Keratinocyte (primary cell): ENCODE data around the gene VTI1A. TPM values are rescaled to one million over a fixed set of nuclear protein-coding genes. Genes with fewer than 3 reads are reported as not detected.

Experiments
- DNase-seq: peaks from one replicate; pipeline ENCODE4 v3.0.0-alpha.2; 2011; ENCODE audit warnings: low read depth, missing footprints, low spot score
- FAIRE-seq: peaks from 2 replicates; lab custom pipeline; 2011; peaks lifted over from hg19 to GRCh38; lab: Jason Lieb, UNC
- H2AFZ ChIP-seq: 2 replicates; pipeline ENCODE4 v1.6.0; 2012; ENCODE audit warnings: low read length, control low read depth, inconsistent platforms; ENCODE audit not compliant: control insufficient read depth
- H3K27ac ChIP-seq: 2 replicates; pipeline ENCODE4 v1.5.1; 2011; ENCODE audit warnings: low read length; ENCODE audit not compliant: control insufficient read depth, insufficient read depth
- H3K27me3 ChIP-seq: 3 replicates; pipeline ENCODE4 v1.6.0; 2011; ENCODE audit warnings: low read length; ENCODE audit not compliant: control insufficient read depth, insufficient read depth; ENCODE audit errors: extremely low read depth
- H3K36me3 ChIP-seq, 2 experiments: 2 replicates in 1 of 2; 3 replicates in 1 of 2; pipeline ENCODE4 v1.5.1; 2011; ENCODE audit warnings: low read length in 2 of 2, mild to moderate bottlenecking in 1 of 2; ENCODE audit not compliant: control insufficient read depth in 2 of 2, insufficient read depth in 2 of 2; ENCODE audit errors: extremely low read depth in 1 of 2
- H3K4me1 ChIP-seq: 3 replicates; pipeline ENCODE4 v1.5.1; 2011; ENCODE audit warnings: low read length; ENCODE audit not compliant: control insufficient read depth, insufficient read depth; ENCODE audit errors: extremely low read depth
- H3K4me2 ChIP-seq: 3 replicates; pipeline ENCODE4 v1.6.0; 2011; ENCODE audit warnings: low read depth, low read length; ENCODE audit not compliant: control insufficient read depth, insufficient read depth; ENCODE audit errors: extremely low read depth
- H3K4me3 ChIP-seq, 3 experiments: fragments of 200-600 bp in 1 of 3; sonication (generic) in 1 of 3; 2 replicates in 2 of 3; 3 replicates in 1 of 3; pipeline ENCODE4 v1.5.1; 2011 to 2016; ENCODE audit warnings: low read length in 3 of 3, mild to moderate bottlenecking in 3 of 3, control low read depth in 2 of 3, inconsistent platforms in 1 of 3, low read depth in 1 of 3, mixed read lengths in 1 of 3, mixed run types in 1 of 3, moderate library complexity in 1 of 3; ENCODE audit not compliant: control insufficient read depth in 2 of 3, insufficient read depth in 2 of 3; ENCODE audit errors: extremely low read depth in 1 of 3
- H3K79me2 ChIP-seq: 2 replicates; pipeline ENCODE4 v1.6.0; 2012; ENCODE audit warnings: low read length; ENCODE audit not compliant: control insufficient read depth, insufficient read depth
- H3K9ac ChIP-seq: 3 replicates; pipeline ENCODE4 v1.6.0; 2011; ENCODE audit warnings: low read length; ENCODE audit not compliant: control insufficient read depth, insufficient read depth; ENCODE audit errors: extremely low read depth
- H3K9me1 ChIP-seq: 3 replicates; pipeline ENCODE4 v1.6.0; 2011; ENCODE audit warnings: low read length; ENCODE audit not compliant: control insufficient read depth, insufficient read depth; ENCODE audit errors: extremely low read depth
- H3K9me3 ChIP-seq: 2 replicates; pipeline ENCODE4 v1.5.1; 2012; ENCODE audit warnings: low read depth, low read length; ENCODE audit not compliant: control insufficient read depth
- H4K20me1 ChIP-seq: 3 replicates; pipeline ENCODE4 v1.6.0; 2011; ENCODE audit warnings: low read length; ENCODE audit not compliant: control insufficient read depth, insufficient read depth; ENCODE audit errors: extremely low read depth
- EZH2 ChIP-seq: IDR thresholded peaks from one replicate; pipeline ENCODE4 v1.6.1; 2012; ENCODE audit warnings: inconsistent platforms, mild to moderate bottlenecking, low read length, moderate library complexity
- dilution Hi-C: fragments of 300-500 bp; cut with MboI; formaldehyde crosslinking; loops from one replicate; pipeline ENCODE4 v1.7.0; 2020; ENCODE audit warnings: low sequenced_read_pairs; ENCODE audit not compliant: extremely low pct_ligation_motif_present
- polyA plus RNA-seq, 5 experiments: library from polyadenylated mRNA; depleted of rRNA in 3 of 5; stranded (reverse) in 3 of 5; stranded (forward) in 1 of 5; unstranded in 1 of 5; fragments of >200 nt; gene quantifications; 1 replicate in 1 of 5; 2 replicates in 3 of 5; 3 replicates in 1 of 5; pipeline versions ENCODE4 v1.2.1 to v1.2.3, GENCODE V29; 2011 to 2012; ENCODE audit warnings: missing spikeins in 2 of 5, low read depth in 1 of 5, low replicate concordance in 1 of 5
- TF ChIP-seq, protein P1 (sequence below), 3 experiments: IDR thresholded peaks in 1 of 3; conservative IDR thresholded peaks in 1 of 3; optimal IDR thresholded peaks in 1 of 3; 2 replicates in 2 of 3; 3 replicates in 1 of 3; pipeline versions ENCODE3 to v1.5.1; 2011; ENCODE audit warnings: low read length in 3 of 3, mild to moderate bottlenecking in 3 of 3, moderate library complexity in 2 of 3, control low read depth in 1 of 3, inconsistent platforms in 1 of 3; ENCODE audit not compliant: insufficient read depth in 2 of 3; ENCODE audit errors: extremely low read depth in 1 of 3

The VTI1A gene
- polyA plus RNA-seq, 1 donor (not counting 4 experiments of a cell fraction or from before 2014, with no cell fraction given): 18.5 TPM

DNA sequence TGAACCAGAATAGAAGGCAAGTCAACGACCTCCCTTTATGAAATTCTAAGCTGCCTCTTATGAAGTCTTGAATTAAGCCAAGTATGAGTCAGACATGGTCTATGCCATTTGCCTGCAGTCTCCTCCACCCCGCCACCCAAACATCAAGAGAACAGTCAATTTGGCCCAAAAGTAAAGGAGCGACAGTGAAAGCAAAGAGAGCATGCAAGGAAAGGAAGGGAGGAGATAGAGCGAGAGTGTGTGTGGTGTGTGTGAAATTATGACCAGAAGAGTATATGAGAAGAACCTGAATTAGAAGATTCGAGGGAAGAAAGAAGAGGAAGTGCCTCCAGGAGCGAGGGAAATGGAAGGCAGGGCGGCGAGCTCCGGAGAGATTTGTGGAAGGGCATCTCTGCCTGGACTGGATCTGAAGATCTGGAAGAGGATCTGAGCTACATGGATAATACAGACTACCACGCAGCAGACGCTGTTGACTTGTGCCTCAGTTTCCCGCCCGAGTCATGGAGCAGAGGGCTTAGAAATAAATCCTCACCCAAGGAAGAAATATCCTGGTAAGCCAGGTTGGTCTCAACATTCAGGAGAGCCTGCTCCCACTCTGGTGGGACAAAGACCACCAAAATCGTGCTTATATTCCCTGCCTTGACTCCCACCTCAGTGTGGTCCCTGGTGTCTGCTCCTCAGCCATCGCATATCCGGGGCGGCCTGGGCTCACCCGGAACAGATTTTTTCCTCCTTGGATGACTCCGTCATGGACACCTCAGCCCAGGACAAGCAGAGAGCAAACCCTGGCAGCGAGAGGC, 760 bp upstream of the VTI1A start:
- Histone ChIP-seq H3K4me3 (peak overlapping the region; percentile 86 to 99 (median 98)), H3K9me1 (no peaks in the 10 kb centered on the region), H4K20me1 (no peaks in the 10 kb centered on the region), H3K4me2 (peak overlapping the region; percentile 95), H3K36me3 (peaks cover 0 to 2% of the 10 kb centered on the region in 2 experiments), H2AFZ (peak overlapping the region; percentile 93), H3K9me3 (no peaks in the 10 kb centered on the region), H3K4me1 (peaks cover 17% of the 10 kb centered on the region), H3K9ac (peak overlapping the region; percentile 97), H3K79me2 (peaks cover 59% of the 10 kb centered on the region), H3K27ac (peak overlapping the region; percentile 90), H3K27me3 (no peaks in the 10 kb centered on the region)
- dilution Hi-C loops: no loop called here
- DNase-seq: no peak
- TF ChIP-seq, protein P1, sequence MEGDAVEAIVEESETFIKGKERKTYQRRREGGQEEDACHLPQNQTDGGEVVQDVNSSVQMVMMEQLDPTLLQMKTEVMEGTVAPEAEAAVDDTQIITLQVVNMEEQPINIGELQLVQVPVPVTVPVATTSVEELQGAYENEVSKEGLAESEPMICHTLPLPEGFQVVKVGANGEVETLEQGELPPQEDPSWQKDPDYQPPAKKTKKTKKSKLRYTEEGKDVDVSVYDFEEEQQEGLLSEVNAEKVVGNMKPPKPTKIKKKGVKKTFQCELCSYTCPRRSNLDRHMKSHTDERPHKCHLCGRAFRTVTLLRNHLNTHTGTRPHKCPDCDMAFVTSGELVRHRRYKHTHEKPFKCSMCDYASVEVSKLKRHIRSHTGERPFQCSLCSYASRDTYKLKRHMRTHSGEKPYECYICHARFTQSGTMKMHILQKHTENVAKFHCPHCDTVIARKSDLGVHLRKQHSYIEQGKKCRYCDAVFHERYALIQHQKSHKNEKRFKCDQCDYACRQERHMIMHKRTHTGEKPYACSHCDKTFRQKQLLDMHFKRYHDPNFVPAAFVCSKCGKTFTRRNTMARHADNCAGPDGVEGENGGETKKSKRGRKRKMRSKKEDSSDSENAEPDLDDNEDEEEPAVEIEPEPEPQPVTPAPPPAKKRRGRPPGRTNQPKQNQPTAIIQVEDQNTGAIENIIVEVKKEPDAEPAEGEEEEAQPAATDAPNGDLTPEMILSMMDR (optimal IDR thresholded peaks at IDR 0.05 in 1 of 3, IDR thresholded peaks at IDR 0.05 in 1 of 3, conservative IDR thresholded peaks at IDR 0.05 in 1 of 3; ENCODE audit: extremely low read depth in 1 of 3, insufficient read depth in 2 of 3, low read length in 3 of 3): no peak
- TF ChIP-seq EZH2: no peak
- peak; percentile 17 for FAIRE-seq

DNA sequence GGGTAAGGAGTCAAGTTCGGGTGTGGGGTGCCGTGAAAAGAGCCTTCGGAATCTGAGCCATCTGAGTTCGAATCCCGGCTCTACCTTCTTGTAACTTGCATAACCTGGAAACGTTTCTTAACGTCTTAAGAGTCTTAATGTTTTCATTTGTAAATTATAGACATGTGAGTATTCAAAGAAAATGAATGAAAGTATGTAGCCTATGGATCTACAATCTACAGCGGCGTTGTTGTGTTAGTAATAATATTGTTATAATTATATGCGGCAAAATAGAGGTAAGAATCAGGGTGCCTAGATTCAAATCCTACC, 559 bp downstream of the VTI1A start:
- Histone ChIP-seq H2AFZ (peak overlapping the region; percentile 93), H3K9ac (peak overlapping the region; percentile 97), H3K27ac (peak overlapping the region; percentile 90), H3K9me1 (no peaks in the 10 kb centered on the region), H3K9me3 (no peaks in the 10 kb centered on the region), H3K79me2 (peaks cover 66% of the 10 kb centered on the region), H4K20me1 (no peaks in the 10 kb centered on the region), H3K4me2 (peak overlapping the region; percentile 95), H3K27me3 (no peaks in the 10 kb centered on the region), H3K4me3 (peak overlapping the region; percentile 86 to 99 (median 98)), H3K36me3 (peaks cover 0 to 2% of the 10 kb centered on the region in 2 experiments), H3K4me1 (peaks cover 17% of the 10 kb centered on the region)
- TF ChIP-seq, protein P1 (optimal IDR thresholded peaks at IDR 0.05 in 1 of 3, IDR thresholded peaks at IDR 0.05 in 1 of 3, conservative IDR thresholded peaks at IDR 0.05 in 1 of 3; ENCODE audit: extremely low read depth in 1 of 3, insufficient read depth in 2 of 3, low read length in 3 of 3): no peak
- no peak for TF ChIP-seq EZH2
- DNase-seq: no peak
- dilution Hi-C loops: no loop called here
- no peak for FAIRE-seq
